ENCODE results near the gene CADPS.

The CADPS gene

GRCh38 chr3:62843508-62843907 lies 31.7 kb downstream of the CADPS start:
- no peak overlapping the region for H3K4me3 ChIP-seq (ENCODE audit: low read depth, low read length)
- no peak for TF ChIP-seq CTCF (IDR thresholded peaks at IDR 0.05; ENCODE audit: low read depth, low read length)

- no peak overlapping the region for H3K4me3 ChIP-seq (ENCODE audit: low read depth, low read length)
- TF ChIP-seq CTCF (IDR thresholded peaks at IDR 0.05; ENCODE audit: low read depth, low read length): no peak
Observed at GRCh38 chr3:62839748-62840147, 35.5 kb downstream of the CADPS start.

GRCh38 chr3:62837145-62837787 lies 38.0 kb downstream of the CADPS start:
- no peak overlapping the region for H3K4me3 ChIP-seq (ENCODE audit: low read depth, low read length)
- no peak for TF ChIP-seq CTCF (IDR thresholded peaks at IDR 0.05; ENCODE audit: low read depth, low read length)

- TF ChIP-seq CTCF (IDR thresholded peaks at IDR 0.05; ENCODE audit: low read depth, low read length): no peak
- no peak overlapping the region for H3K4me3 ChIP-seq (ENCODE audit: low read depth, low read length)
Observed at GRCh38 chr3:62835554-62836236, 39.5 kb downstream of the CADPS start.

- TF ChIP-seq CTCF (IDR thresholded peaks at IDR 0.05; ENCODE audit: low read depth, low read length): no peak
- no peak overlapping the region for H3K4me3 ChIP-seq (ENCODE audit: low read depth, low read length)
Observed at GRCh38 chr3:62833538-62833937, 41.7 kb downstream of the CADPS start.

GRCh38 chr3:62832553-62832952 lies 42.7 kb downstream of the CADPS start:
- no peak overlapping the region for H3K4me3 ChIP-seq (ENCODE audit: low read depth, low read length)
- no peak for TF ChIP-seq CTCF (IDR thresholded peaks at IDR 0.05; ENCODE audit: low read depth, low read length)

GRCh38 chr3:62830727-62831322 lies 44.4 kb downstream of the CADPS start:
- H3K4me3 ChIP-seq (ENCODE audit: low read depth, low read length): no peak overlapping the region
- no peak for TF ChIP-seq CTCF (IDR thresholded peaks at IDR 0.05; ENCODE audit: low read depth, low read length)

Data from WI38 (cell line).